NCI-H2227 treated with DMSO at 0.1 percent for 48 hours (cell line): ENCODE data around the gene TLDC2.

Experiments
- DNase-seq: peaks from one replicate; lab custom pipeline; 2025; lab: John Stamatoyannopoulos, UW

The TLDC2 gene

DNA sequence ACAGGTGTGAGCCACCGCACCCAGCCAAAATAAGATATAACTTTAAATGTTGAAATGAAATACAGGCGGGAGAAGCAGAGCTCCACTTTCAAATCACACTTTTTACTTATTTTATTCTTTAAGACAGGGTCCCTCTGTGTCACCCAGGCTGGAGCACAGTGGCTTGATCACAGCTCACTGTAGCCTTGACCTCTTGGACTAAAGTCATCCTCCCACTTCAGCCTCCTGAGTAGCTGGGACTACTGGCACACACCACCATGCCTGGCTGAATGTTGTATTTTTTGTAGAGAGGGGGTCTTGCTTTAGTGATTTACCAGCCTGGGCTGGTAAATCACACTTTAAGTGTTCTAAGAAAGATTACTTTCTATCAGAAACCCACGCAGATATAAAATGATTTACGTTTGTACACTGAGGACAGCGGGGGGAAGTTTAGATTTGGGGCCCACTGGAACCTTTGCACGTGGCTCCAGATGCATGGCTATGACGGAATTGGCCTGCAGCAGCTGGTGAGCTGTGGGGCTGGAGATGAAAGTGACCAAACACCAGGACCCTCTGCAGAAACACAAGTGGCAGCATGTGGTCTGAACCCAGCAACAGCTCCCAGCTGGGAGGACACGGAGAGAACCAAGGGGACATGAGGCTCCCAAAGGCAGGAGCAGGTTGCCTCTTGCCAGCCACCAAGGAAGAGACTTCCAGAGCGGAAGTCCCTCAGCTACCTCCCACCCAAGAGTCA lies 26.4 kb upstream of the TLDC2 start:
- DNase-seq = no peak

DNA sequence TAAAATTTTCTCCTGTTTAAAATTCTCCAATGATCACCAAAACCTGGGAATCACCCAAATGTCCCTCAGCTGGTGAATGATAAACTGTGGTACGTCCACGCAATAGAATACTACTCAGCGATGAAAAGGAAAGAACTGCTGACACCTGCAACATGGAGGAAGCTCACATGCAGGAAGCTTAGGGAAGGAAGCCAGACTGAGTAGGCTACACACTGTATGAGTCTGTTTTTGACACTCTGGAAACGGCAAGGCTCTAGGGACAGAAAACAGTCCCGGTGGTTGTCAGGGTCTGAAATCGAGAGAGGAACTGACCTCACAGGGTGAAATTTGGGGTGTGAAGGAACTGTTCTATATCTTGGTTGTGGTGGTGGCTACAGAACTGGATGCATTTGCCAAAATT lies 25.2 kb upstream of the TLDC2 start:
- no peak for DNase-seq

DNA sequence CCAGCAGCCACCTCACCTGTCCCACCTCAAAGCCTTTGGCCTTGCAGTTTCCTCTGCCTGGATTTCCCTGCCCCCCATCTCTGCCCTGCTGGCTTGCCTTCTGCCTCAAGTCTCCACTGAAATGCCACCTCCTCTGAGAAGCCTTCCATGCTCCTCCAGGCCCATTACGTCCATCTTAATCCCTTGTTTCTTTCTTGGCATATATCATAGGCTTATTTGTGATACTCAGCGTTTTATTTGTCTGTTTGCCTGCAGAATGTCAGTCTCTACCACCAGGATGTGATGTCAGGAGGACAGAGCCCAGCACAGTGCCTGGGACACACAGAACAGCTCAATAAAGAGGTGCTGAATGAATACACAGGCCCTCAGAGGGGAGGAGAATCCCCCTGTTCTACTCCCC lies 24.4 kb upstream of the TLDC2 start:
- no peak for DNase-seq

DNA sequence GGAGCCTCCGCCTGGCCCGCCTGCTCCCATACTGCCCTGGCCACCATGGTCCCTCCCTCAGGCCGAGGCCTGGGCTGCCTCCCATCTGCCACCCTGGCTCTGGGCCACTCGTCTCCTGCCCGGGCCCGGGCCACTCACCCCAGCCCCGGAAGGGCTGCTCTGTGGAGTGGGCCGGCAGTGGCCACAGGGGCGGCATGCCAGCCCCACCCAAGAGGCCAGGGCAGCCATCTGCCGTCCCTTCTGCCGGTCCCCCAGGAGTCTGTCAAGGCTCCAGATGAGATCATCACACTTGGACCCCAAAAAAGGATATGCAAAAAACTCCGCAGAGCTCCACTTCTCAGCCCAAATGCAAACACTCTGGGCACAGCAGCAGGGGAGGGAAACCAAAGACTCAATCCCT lies 23.8 kb upstream of the TLDC2 start:
- DNase-seq = no peak

DNA sequence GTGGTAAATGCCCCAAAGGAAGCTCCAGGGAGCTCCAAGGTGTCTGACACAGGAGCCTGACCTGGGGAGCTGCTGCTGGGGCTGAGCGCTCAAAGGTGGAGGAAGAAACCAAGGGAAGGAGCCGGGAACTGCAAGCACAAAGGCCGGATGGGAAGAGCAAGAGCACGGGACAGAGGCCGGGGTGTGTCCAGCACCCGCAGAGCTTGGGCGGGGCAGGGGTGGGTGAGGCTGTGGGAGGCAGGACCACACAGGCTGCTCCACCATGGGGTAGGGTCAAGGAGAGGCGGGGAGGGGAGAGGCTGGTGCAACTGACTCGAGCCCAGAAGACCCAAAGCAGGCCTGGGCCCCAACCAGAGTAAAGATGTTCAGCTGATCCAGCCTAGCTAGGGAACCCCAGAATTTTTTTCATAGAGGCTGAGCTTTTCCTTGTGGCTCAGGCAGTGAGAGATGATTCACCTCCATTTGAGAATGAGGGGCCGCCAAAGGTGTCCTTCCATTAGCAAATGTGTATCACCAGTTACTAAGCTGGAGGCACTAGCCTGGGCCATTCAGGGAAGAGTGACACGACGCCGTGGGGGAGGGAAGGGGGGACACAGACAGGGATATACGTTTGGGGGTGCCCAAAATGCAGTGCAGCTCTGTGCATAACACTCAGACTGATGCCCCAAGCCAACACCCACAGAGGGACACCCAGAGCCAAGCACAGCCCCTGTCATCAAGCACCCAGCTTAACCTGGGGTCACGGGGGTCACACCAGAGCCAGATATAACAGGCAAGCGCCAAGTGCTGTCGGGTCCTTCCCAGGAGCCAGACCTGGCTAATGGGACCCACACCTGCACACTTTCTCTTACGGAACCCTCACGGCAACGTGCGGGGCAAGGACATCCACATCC lies 21.3 kb upstream of the TLDC2 start:
- no peak for DNase-seq

DNA sequence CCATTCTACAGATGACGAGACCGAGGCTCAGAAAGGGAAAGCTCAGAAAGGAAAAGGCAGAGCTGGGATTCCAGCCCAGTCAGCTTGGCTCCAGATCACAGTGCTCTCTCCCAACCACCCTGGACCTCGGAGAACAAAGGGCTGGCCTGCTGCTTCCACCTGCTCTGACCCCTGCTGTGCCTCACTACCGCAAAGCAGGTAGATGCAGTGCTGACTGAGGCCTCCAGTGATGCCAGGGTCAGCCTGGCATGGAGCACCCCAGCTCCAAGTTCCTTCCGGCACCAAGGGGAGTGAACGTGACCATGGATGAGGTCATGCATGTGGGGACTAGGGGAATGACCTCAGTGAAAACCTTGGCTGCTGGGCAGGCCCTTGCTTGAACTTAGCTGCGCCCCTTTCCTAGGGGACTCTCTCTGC lies 20.7 kb upstream of the TLDC2 start:
- no peak for DNase-seq

DNA sequence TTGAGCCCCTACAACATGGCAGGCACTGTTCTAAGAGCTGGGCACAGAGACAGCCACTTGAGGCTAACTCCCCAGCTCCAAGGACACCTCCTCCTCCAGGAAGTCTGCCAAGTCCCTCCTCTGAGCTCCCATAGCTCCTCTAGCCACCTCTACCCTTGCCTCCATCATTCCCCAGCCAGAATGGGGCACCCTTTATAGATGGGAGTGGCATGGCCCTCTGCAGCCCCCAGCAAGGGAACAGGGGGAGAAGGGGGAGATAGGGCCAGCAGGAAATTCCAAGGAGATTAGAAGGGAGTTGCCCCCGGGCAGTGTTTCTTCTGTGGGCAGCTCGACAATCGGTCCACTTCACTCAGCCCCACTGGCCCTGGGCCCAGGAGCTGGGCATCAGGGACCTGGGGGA lies 19.7 kb upstream of the TLDC2 start:
- DNase-seq = no peak

DNA sequence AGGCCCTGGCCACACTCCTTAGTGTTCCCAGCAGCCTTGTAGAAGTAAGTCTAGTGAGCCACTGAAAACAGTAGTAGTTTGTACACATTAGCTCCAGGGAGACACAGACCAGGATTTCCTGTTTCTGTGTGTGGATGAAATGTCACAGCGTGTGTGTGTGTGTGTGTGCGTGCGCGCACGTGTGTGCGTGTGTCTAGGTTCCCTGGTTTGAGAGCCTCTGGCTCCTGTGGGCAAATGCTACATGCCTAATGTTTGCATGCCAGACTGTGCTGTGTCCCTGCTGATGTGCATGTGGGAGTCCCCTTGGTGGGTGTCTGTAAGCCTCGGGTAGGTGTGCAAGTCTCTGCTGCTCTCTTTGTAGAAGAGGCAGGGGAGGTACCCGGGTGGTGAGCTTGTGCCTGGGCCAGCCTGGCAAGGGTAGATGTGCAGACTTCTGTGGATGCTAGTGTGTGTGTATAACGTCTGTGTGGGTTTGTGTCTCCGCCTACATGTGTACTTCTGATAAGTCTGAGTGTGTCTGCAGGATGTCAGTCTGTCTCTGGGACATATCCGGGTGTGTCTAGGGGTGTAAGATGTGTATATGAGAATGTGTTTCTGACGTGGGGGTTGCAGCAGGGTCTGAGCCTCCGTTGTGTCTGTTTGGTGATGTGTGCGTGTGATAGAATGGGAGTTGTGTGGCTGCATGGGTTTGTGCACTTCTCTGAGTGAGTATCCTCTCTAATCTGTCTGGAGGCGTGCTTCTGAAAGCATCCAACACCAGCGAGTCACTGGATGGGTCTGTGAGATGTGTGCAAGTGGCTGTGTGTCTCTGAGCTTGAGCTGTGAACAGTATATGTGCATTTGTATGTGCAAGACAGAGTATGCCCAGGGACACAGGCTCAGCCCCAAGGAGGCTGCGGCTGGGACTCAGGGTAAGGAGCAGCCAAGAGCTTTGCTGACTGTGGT lies 19.0 kb upstream of the TLDC2 start:
- DNase-seq = no peak

DNA sequence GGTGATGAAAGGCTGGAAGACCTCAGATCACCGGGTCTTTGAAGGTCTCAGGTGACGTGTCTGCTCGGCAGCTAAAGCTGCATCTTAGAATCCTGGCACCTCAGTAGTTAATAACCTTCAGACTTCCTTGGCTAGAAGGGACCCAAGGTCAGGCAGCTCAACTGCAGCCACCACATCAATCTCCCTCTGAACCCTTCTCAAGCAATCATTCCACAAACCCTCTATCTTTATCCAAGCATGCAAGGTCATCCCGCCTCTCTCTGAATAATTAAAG lies 16.7 kb upstream of the TLDC2 start:
- DNase-seq = no peak

DNA sequence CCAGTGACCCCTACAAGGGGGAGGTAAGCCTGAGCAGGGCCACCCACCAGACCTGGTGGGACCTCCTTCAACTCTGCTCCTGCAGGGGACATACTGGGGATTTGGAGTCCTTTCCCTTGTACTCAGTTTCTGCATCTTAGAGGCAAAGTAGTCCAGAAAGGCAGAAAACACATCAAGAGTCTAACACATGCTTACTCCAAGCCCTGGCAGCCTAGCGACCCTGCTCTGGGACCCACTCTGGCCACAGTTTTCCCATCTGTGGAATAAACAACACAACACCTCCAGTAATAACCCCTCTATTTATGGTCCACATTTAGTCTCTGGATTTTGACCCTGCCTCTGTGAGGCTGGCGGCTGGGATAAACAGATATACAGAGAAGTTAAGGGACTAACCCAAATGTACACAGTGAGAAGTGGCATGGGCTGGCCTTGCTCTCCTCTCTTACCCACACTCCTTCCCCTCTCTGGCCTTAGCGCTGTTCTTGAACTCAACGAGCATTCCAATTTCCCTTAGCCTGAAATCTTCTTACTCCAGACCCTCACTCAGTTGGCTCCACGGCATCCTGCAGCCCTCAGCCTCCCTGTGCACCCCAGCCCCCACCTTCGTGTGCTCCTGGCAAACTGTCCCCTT lies 16.1 kb upstream of the TLDC2 start:
- DNase-seq = no peak

DNA sequence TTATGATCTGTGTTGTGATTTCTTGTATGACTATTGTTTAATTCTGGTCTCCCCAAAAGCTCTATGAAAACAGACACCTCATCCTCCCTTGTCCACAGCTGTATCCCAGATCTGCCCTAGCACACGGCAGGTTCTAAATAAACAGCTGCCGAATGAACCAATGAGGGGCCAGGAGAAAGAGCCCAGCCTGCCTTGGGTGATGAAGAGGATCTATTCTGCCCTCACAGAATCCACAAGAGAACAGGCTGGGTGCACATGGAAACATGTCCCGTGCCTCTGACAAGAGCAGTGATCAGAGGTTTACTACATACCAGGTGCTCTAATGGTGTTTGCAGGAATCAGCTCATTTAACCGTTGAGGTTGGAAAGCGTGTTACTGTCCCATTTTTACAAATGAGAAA lies 15.6 kb upstream of the TLDC2 start:
- DNase-seq = no peak

DNA sequence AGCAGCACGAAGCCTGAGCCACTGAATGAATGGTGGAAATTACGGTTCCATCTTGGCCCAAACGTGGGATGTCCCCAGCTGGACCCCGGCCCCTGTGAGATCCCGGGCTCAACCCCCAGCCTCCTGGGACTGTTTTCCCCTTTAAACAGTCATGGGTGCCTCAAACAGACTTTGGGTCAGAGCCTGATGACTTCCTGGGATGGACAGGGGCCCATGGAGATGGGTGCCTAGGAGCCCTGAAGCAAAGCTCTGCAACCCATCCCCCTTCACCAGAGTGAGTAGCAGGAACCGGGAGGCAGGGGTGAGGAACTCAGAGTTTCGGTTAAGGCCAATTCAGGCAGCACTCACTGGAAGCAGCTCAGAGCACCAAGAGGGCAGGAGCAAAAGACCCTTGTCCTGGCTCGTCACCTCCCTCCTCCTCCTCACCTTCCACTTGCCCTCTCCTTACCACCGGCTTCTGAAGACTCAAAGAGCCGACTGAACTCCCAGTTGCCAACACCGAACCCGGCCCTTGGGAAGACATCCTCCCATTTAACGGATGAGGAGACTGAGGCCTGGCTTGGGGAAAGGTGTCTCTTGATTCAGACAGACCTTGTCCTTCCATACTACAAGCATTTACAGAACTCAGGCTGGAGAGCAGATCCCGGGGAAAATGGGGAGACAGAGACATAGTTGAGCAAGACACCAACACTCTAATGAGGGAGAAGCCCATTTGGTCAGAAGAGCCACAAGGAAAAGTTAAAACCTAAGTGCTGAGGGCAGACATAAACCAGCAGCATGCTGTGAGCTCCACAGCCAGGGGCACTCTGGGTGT lies 14.9 kb upstream of the TLDC2 start:
- no peak for DNase-seq

DNA sequence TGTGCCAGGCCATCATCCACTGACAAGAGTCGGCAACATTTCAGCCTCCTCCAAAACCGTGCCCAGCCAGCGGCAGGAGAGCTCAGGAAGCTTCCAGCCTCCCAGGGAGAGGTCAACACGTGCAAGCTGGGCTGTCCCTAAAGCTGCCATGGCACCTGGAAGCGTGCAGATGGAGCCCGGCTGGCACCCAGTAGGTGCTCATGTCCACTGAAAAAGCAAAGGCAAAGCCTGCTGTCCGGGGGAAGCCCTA lies 14.4 kb upstream of the TLDC2 start:
- no peak for DNase-seq

DNA sequence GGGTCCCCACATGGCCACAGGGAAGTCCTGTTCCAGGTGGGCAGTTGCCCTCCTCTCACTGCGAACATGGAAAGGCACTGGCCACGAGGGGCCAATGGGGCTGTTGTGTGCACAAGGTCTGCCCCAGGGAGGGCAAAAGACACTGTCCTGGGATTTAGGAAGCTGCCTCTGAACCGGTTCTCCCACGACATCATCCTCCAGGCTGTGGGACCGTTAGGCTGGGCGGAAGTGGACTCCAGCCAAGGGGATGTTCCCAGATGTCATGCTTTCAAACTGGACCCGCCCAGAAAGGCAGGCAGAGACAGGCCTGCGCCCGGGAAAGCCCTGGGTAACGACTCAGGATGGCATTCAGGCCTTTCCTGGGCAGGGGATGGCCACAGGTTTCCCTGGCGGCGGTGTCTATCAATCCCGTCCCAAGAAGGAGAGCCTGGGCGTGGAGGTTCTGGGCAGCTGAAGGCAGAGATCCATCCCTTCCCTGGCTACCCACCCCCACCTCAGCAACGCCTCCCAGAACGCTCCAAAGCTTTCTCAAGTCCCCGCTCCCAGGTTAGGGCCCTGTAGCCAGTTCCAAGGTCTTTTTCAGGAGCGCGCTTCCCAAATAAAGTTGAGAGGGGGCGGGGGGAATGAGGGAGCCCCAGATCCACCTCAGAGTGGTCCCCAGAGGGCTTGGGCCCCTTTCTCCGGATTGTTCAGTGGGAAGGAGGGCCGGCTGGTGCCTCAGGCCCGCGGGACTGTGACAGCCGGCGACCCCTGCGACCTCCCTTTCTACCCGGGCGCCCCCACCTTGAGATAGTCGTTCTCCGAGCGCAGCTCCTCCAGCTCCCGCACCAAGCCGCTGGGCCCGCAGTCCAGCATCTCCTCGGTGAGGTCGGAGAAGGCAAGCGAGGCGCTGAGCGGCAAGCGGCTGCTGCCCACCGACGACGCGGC lies 13.8 kb upstream of the TLDC2 start:
- peak; percentile 63 for DNase-seq

DNA sequence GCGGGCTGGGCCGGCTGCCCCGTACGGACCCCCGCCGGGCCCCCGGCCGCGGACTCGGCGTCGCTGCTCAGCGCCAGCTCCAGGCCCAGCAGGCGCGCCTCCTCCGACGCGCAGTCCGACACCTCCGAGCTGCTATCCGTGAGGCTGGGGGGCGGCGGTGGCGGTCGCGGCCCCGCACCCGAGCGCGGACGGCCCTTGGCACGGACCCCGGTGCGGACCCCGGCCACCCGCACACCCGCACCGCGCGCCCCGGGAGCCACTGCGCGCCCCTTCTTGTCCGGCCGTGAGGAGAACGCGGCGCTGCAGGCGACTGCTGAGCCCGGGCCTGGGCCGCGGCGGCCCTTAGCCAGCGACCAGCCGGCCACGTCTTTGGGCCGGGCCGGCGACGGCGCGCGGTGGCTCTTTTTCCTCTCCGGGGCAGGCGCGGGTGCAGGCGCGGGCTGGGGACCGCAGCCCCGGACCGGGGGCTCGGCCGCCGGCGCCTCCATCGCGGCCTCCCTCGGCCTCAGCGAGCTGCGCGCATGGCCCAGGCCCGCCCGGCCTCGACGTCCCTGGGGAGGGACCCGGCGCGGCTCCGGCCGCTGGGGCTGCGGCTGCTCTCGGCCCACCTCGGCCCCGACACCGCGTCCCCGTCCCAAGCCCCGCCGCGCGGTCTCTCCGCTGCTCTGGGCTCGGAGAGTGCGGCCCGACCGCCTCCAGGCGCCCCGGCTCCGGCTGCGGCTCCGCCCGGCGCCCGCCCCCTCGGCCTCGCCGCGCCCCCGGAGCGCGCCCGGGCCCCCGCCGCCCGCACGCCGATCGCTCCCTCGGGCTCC lies 12.9 kb upstream of the TLDC2 start:
- no peak for DNase-seq

DNA sequence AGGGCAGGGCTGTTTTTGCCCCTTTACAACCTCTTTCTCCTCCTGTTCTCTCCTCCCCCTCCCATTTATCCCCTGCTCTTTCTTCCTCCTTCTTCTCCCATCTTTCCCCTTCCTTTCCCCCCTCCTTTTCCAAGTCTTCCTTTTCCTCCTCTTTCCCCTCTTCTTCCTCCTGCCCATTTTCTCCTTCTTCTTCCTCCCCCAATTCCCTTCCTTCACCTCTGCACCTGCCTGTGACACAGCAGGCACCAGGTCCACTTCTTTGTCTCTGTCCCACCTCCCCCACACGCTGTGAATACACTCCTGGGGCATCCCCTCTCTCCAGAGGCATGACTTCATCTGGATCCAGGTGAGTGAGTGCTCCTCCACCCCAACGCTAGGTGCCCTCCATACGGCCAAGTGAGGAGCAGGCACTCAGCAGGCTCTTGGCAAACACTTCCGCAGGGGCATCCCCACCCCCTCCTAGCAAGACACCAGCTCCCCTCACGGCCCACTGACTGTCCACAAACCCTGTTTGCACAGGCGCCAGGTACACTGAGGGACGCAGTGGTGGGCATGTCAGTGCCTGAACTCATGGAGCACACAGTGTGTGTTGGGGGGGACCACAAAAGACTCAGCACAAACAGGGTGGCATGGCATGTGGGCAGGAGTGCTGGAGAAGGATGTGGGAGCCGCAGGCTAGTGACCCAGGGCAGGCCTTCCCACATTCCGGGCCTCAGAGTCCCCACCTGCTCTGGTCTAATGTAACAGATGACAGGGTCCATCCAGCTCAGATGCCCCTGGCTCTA lies 10.7 kb upstream of the TLDC2 start:
- no peak for DNase-seq

DNA sequence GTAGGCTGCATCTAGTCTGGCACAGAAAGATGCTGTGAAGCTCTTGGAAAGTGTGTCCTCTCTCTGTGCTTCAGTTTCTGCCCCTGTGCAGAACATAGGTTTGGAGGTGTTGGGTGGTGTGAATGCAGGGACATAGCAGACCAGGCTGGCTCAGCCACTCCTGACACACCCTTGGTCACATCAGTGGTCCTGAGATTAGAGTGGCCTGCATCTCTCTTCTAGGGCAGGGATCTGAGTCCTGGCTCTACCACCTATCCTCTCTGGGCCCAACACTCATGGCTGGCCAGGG lies 10.1 kb upstream of the TLDC2 start:
- no peak for DNase-seq

DNA sequence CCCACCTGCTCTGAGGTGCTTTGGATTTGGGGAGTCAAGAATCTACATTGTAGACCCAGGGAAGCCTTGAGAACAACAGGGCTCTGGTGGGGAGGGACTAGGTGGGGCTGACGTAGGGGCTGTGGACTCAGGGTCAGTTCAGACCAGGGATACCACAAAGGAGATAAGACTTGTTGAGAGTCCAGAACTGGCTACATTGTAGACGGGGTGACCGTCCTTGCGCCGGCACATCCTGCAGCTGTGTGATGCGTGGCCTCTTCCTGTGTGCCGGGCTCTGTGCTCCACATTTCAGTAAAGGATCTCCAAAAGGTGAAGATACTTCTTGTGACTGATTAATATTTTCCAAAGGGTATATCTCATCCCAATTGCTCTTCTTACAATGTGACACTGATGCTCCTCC lies 9.8 kb upstream of the TLDC2 start:
- DNase-seq = no peak
